Measurements from ENCODE around the gene SCAP.

The SCAP gene

DNA sequence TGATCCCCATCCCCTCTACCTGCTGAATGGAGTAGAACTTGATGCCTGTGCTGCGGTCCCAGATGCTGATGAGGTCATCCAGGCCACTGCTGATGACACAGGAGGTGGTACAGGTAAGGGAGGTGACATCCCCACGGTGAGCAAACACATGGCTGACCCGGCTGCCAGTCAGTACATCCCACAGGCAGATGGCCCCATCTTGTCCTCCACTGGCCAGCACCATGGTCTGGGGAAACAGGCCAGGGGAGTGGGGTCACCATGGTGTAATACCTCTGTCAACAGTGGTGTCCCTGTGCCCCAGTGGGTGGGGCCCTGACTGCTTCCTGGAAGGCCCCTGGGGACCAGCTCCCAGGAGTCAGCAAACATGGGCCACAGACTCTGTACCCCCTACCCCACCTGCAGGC, 61.6 kb downstream of the SCAP start:
- DNase-seq (ENCODE audit: low spot score), result no peak

DNA sequence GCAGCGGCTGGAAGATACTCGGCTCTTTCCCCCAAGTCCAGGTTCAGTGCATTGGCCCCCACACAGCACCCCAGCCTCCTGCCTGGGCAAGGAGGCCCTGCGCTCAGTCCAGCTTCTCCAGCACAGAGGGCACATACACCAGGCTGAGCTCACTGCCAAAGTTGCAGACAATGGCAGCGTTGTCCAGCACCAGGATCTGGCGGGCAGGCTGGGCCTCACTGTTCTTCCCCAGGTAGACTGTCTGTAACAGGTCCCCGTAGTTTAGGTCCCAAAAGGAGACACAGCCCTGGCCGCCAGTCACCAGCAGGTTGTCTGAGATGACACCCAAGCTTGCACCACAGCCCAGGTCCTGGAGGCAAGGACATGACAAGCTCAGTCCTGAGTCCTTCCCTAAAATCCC, 62.0 kb downstream of the SCAP start:
- DNase-seq (ENCODE audit: low spot score), result no peak

DNA sequence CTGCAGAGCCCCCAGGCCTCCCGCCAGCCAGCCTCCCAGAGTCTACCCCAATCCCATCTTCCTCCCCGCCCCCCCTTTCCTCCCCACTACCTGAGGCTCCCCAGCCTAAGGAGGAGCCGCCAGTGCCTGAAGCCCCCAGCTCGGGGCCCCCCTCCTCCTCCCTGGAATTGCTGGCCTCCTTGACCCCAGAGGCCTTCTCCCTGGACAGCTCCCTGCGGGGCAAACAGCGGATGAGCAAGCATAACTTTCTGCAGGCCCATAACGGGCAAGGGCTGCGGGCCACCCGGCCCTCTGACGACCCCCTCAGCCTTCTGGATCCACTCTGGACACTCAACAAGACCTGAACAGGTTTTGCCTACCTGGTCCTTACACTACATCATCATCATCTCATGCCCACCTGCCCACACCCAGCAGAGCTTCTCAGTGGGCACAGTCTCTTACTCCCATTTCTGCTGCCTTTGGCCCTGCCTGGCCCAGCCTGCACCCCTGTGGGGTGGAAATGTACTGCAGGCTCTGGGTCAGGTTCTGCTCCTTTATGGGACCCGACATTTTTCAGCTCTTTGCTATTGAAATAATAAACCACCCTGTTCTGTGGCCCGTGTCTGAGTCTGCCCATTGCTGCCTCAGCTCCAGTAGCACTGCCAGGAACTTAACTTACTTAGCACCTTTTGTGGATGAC, 62.8 kb downstream of the SCAP start:
- DNase-seq (ENCODE audit: low spot score), result no peak

DNA sequence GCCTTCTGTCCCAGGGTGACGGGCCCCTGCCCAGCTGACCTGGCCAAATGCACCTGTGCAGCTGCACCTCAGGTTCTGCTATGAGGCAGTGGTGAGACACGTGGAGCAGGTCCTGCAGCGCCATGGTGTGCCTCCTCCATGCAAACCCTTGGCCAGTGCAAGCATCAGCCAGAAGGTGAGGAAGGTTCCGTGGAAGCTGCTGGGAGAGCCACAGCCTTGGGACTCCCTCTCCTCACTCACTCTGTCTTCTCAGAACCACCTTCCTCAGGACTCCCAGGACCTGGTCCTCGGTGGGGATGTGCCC, 63.3 kb downstream of the SCAP start:
- DNase-seq (ENCODE audit: low spot score), result no peak

DNA sequence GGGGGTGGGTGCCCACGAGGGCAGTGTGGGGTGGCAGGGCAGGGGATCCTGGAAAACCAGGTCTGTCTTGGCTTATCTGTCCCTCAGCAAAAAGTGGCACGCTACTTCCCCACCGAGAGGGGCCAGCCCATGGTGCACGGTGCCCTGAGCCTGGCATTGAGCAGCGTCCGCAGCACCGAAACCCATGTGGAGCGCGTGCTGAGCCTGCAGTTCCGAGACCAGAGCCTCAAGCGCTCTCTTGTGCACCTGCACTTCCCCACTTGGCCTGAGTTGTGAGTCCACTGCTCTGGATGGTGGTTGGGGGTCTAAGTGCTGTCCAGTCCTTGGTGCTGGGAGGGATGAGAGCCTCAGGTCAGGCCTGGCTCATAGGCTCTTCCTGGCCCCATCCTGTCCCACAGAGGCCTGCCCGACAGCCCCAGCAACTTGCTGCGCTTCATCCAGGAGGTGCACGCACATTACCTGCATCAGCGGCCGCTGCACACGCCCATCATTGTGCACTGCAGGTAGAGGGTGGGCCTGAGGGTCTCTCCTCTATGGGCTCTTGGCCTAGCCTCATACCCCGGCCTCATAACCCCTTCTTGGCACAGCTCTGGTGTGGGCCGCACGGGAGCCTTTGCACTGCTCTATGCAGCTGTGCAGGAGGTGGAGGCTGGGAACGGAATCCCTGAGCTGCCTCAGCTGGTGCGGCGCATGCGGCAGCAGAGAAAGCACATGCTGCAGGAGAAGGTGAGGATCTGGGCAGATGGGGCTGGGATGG, 63.9 kb downstream of the SCAP start:
- DNase-seq (ENCODE audit: low spot score), result no peak

DNA sequence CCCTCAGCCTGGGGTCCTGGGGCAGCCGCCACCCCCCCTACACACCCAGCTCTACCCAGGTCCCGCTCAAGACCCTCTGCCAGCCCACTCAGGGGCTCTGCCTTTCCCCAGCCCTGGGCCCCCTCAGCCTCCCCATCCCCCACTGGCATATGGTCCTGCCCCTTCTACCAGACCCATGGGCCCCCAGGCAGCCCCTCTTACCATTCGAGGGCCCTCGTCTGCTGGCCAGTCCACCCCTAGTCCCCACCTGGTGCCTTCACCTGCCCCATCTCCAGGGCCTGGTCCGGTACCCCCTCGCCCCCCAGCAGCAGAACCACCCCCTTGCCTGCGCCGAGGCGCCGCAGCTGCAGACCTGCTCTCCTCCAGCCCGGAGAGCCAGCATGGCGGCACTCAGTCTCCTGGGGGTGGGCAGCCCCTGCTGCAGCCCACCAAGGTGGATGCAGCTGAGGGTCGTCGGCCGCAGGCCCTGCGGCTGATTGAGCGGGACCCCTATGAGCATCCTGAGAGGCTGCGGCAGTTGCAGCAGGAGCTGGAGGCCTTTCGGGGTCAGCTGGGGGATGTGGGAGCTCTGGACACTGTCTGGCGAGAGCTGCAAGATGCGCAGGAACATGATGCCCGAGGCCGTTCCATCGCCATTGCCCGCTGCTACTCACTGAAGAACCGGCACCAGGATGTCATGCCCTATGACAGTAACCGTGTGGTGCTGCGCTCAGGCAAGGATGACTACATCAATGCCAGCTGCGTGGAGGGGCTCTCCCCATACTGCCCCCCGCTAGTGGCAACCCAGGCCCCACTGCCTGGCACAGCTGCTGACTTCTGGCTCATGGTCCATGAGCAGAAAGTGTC, 64.7 kb downstream of the SCAP start:
- DNase-seq (ENCODE audit: low spot score), result no peak

DNA sequence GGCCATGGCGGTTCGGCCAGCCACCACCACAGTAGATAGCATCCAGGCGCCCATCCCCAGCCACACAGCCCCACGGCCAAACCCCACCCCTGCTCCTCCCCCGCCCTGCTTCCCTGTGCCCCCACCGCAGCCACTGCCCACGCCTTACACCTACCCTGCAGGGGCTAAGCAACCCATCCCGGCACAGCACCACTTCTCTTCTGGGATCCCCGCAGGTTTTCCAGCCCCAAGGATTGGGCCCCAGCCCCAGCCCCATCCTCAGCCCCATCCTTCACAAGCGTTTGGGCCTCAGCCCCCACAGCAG, 65.4 kb downstream of the SCAP start:
- DNase-seq (ENCODE audit: low spot score), result no peak

DNA sequence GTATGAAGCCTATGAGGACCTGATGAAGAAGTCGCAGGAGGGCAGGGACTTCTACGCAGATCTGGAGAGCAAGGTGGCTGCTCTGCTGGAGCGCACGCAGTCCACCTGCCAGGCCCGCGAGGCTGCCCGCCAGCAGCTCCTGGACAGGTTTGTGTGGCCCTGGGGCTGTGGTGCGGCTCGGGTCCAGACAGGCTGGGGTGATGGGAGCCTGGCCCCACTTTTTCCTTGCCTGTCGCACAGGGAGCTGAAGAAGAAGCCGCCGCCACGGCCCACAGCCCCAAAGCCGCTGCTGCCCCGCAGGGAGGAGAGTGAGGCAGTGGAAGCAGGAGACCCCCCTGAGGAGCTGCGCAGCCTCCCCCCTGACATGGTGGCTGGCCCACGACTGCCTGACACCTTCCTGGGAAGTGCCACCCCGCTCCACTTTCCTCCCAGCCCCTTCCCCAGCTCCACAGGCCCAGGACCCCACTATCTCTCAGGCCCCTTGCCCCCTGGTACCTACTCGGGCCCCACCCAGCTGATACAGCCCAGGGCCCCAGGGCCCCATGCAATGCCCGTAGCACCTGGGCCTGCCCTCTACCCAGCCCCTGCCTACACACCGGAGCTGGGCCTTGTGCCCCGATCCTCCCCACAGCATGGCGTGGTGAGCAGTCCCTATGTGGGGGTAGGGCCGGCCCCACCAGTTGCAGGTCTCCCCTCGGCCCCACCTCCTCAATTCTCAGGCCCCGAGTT, 65.9 kb downstream of the SCAP start:
- DNase-seq (ENCODE audit: low spot score), result no peak

DNA sequence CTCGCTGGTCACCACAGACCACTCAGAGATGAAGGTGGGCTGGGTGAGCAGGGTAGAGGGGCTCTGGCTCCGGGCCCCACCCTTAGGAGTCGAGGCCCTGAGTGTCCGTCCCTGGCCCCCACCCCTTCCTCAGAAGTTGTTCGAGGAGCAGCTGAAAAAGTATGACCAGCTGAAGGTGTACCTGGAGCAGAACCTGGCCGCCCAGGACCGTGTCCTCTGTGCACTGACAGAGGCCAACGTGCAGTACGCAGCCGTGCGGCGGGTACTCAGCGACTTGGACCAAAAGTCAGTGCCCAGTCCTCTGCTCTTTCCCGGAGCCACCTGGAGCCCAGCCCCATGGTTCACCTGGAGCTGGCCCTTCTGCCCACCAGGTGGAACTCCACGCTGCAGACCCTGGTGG, 66.5 kb downstream of the SCAP start:
- no peak for DNase-seq (ENCODE audit: low spot score)

DNA sequence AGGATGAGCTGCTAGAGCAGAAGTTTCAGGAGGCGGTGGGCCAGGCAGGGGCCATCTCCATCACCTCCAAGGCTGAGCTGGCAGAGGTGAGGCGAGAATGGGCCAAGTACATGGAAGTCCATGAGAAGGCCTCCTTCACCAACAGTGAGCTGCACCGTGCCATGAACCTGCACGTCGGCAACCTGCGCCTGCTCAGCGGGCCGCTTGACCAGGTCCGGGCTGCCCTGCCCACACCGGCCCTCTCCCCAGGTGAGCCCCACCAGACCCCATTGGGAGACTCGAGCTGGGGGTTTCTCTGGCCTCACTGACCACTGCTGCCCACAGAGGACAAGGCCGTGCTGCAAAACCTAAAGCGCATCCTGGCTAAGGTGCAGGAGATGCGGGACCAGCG, 66.9 kb downstream of the SCAP start:
- no peak for DNase-seq (ENCODE audit: low spot score)

DNA sequence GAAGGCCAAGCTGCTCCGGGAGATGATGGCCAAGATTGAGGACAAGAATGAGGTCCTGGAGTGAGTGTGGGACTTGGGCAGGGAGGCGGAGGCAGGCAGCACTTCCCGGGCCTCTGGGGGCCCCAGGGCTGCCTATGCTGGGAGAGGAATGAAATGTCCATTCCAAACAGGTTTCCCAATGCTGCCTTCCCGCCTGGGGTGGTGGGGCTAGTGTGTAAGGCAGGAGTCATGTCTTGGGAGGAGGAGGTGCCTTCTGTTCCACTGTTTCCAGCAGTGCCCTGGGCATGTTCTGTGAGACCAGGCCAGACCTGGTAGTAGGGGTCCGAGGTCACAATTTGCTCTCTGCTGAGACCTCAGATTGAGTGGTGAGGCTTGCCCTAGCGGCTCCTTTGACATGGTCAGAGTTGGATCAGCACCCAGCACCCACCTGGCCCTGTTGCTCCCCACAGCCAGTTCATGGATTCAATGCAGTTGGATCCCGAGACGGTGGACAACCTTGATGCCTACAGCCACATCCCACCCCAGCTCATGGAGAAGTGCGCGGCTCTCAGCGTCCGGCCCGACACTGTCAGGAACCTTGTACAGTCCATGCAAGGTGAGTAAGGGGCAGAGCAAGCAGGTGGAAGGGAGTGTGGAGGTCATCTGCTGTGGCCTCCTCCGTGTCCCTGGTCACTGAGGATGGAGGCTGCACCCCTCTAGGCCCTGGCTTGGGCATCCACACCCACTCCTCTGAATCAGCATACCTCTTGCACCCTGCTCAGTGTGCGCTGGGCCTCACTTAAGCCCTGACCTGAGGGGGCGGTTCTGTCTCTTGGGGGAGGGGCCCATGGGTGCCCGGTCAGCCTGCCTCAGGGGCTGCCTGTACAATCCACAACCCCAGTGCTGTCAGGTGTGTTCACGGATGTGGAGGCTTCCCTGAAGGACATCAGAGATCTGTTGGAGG, 67.6 kb downstream of the SCAP start:
- DNase-seq (ENCODE audit: low spot score), result no peak

DNA sequence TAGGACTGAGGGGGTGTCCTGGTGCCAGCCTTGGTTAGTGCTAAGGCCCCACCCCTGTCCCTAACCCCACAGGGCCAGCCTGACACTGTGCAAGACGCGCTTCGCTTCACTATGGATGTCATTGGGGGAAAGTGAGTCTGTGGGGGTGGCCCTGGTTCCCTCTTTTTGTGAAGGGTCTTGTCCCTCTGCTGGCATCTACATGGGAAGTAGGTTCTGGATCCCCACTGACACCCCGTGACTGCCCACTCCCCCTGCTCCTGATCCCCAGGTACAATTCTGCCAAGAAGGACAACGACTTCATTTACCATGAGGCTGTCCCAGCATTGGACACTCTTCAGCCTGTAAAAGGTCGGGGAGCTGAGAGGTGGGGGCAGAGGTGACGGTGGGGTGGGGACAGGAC, 68.5 kb downstream of the SCAP start:
- no peak for DNase-seq (ENCODE audit: low spot score)

DNA sequence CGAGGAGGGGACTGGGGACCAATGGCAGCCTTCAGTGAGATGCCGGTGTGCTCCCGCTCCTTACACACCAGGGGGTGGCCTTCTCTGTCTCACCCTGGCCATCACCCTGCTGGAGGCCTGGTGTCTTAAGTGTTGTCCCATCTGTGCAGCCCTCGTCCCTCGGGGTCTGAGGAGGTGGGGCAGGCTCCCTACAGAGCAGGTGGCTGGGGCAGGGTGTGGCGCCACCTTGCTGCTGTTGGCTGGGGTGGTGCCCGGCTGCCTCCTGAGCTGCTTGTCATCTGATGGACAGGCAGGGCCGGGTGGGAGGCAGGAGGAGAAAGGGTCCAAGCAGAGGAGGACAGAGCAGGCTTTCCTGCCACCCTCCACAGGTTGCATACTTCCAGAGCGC, 69.0 kb downstream of the SCAP start:
- DNase-seq (ENCODE audit: low spot score), result no peak

DNA sequence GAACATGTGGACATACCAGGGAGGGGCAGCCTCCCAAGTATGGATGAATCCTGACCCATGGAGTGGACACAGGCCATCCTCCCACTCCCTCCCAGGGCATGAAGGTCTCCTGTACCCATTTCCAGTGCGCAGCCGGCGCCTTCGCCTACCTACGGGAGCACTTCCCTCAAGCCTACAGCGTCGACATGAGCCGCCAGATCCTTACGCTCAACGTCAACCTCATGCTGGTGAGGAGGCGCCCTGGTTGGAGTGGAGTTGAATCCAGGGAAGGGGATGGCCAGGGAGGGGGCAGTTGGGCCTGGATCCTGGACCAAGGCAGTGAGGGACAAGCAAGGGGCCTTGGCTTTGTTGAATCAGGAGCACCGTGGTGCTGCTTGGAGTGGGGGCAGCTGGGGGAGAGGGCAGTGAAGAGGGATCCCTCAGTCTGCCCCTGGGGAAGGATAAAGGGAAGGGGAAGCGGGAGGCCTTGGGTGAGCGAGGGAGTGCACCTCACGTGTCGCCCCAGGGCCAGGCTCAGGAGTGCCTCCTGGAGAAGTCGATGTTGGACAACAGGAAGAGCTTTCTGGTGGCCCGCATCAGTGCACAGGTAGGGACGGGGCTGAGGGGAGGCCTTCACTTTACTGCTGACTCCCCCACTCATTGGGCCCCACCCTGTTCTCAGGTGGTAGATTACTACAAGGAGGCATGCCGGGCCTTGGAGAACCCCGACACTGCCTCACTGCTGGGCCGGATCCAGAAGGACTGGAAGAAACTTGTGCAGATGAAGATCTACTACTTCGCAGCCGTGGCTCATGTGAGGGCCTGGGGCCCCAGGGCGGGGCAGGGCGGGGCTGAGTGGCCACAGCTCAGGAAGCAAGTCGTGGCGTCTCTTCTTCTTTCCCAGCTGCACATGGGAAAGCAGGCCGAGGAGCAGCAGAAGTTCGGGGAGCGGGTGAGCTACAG, 69.7 kb downstream of the SCAP start:
- no peak for DNase-seq (ENCODE audit: low spot score)

DNA sequence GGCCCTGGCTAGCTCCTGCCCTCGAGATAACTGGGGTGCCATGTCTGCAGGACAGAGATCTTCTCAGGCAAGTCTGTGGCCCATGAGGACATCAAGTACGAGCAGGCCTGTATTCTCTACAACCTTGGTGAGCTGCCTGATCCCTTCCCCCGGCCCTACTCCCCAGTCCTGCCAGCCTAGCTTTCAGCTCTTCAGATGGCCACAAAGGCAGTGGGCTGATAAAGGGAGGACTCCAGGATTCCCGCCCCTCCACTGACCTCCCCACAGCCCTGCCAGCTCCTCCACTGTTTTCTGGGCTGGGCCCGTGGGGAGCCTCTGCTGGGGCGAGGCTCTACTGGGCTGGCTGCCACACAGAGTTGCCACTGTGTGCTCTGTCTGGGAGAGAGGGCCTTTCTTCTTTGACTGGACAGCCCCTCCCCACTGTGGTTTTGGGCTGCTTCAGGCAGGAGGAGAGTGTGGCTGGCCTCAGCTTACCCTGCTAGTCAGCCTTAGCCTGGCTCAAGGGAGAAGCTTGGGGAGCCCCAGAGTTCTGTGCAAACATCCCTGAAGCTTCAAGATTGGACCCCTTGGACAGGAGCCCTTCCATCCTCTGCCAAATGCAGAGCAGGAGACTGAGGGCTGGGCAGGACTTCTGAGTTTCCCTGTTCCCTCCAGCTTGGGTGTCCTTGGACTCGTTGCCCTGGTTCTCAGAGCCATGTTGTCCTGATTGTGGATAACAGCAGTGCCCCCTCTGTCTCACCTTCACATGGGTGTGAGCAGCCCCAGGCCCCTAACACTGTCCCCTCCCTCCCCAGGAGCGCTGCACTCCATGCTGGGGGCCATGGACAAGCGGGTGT, 70.6 kb downstream of the SCAP start:
- no peak for DNase-seq (ENCODE audit: low spot score)

DNA sequence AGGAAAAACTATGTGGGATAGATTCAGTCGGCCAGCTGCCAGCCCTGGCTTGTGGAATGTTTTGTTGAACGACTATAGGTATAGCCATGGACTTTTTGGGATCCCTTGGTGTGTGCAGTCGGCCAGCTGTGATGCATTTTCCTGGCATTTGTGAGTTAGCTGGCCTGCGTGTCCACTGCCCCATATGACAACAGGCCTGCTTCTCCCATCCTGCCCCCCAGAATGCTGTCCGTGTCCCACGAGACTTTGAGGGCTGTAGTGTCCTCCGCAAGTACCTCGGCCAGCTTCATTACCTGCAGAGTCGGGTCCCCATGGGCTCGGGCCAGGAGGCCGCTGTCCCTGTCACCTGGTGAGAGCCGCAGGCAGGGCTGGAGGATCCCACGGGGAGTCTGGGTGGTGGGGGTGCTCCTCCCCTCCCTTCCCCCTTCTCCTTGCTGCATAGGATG, 71.3 kb downstream of the SCAP start:
- DNase-seq (ENCODE audit: low spot score), result no peak

DNA sequence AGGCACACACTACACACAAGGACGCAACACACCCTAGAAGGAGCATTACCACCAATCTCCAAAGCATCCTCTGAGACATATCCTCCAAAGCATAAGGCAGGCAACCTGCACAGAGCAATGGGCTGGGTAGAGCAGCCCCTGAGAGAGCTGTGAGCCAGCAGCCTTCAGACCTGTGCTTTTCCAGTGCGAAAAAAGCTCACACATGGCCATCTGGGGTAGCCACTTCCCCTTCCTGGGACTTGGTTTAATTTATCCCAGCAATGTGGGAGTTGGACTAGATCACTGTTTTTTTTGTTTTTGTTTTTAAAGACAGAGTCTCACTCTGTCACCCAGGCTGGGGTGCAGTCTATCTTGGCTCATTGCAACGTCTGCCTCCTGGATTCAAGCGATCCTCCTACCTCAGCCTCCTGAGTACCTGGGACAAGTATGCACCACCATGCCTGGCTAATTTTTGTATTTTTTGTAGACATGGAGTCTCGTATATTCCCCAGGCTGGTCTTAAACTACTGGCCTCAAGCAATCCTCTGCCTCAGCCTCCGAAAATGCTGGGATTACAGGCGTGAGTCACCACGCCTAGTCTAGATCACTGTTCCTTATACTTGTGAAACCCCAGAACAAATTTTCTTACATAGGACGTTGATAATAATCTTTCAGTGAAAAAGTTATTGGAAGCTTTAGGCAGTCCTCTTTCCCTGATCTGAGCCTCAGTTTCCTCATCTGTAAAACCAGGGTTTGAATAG, 76.0 kb downstream of the SCAP start:
- DNase-seq (ENCODE audit: low spot score), result no peak

DNA sequence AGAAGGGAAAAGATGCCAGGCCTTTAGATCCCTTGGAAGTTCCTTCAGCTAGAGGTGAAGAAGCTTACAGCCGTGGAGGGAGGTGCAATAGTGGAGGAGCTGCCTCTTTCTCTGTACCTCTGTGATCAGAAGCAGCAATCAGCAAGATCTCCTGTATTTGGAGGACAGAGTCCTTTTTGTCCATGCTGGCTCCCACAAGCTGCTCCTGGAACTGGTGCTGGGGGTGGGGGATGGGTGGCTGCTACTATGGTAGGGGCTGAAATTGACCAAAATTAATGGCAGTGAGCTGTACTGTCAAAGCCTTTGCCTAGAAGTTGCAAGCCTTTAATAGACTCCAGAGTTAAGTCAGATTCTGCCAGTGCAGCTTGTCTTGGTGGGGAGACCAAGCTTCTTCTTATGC, 76.7 kb downstream of the SCAP start:
- DNase-seq (ENCODE audit: low spot score), result no peak

DNA sequence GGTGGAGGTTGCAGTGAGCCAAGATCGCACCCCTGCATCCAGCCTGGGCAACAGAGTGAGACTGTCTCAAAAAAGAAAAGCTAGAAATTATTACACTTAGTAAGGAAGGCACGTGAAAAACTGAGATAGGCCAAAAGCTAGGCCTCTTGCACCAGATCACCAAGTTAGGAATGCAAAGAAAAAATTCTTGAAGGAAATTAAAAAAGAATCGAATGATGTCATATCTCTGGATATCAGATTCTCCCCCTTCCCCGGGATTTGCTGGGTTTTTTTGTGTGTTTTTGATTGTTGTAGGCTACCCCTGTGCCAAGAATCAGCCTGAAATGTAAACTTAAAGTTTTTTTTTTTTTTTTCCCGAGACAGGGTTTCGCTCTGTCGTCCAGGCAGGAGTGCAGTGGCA, 77.5 kb downstream of the SCAP start:
- no peak for DNase-seq (ENCODE audit: low spot score)
